GM12878 (cell line): Measurements from ENCODE around the gene OR2Y1. TPM values are rescaled to one million over a fixed set of nuclear protein-coding genes. Genes with fewer than 3 reads are reported as not detected.

Experiments
- ATAC-seq: fragments of 200-7000 bp; cut with Tn5 transposase; 3 replicates; pipeline ENCODE4 v1.9.1; 2020; ENCODE audit warnings: mild to moderate bottlenecking, moderate library complexity
- BruUV-seq: library from RNA; stranded (reverse); fragments of 400-500 nt; replicated peaks from 2 replicates; lab custom pipeline; 2021; lab: Mats Ljungman, UMichigan
- CTCF ChIA-PET: fragments of 300-600 bp; sonication (Branson Sonifier 250); formaldehyde crosslinking; extraction: SDS; loops from one replicate; lab custom pipeline; 2021; ENCODE audit warnings: inconsistent platforms; lab: Yijun Ruan, JAX
- POLR2A ChIA-PET: fragments of 350-600 bp; formaldehyde crosslinking; extraction: SDS; loops from one replicate; lab custom pipeline; 2021; ENCODE audit warnings: inconsistent platforms; lab: Charles Lee
- RAD21 ChIA-PET: fragments of 300-600 bp; sonication (Branson Sonifier 250); formaldehyde crosslinking; loops from one replicate; lab custom pipeline; 2023; ENCODE audit warnings: antibody characterized with exemption; ENCODE audit not compliant: unreplicated experiment; lab: Charles Lee
- SMC1A ChIA-PET: fragments of 300-600 bp; sonication (Branson Sonifier 250); formaldehyde crosslinking; loops from one replicate; lab custom pipeline; 2023; ENCODE audit not compliant: unreplicated experiment, uncharacterized antibody; lab: Charles Lee
- DNase-seq: peaks from one replicate; pipeline ENCODE4 v3.0.0-alpha.2; 2011; ENCODE audit warnings: low read depth, low spot score
- FAIRE-seq: peaks from 3 replicates; lab custom pipeline; 2011; peaks lifted over from hg19 to GRCh38; lab: Jason Lieb, UNC
- H2AFZ ChIP-seq: 2 replicates; pipeline ENCODE4 v1.6.0; 2011; ENCODE audit warnings: low read depth, low read length, control low read depth; ENCODE audit not compliant: control insufficient read depth
- H3K27ac ChIP-seq: 2 replicates; pipeline ENCODE4 v1.5.1; 2011; ENCODE audit warnings: control low read depth; ENCODE audit not compliant: control insufficient read depth, insufficient read depth
- H3K27me3 ChIP-seq, 2 experiments: replicated peaks in 1 of 2; 2 replicates each; pipeline versions ENCODE4 v1.6.0 to v1.6.1; 2011; ENCODE audit warnings: low read length in 1 of 2; ENCODE audit not compliant: control insufficient read depth in 2 of 2, insufficient read depth in 2 of 2
- H3K36me3 ChIP-seq, 2 experiments: 2 replicates each; pipeline ENCODE4 v1.5.1; 2011; ENCODE audit warnings: low read length in 1 of 2; ENCODE audit not compliant: control insufficient read depth in 2 of 2, insufficient read depth in 2 of 2
- H3K4me1 ChIP-seq: 2 replicates; pipeline ENCODE4 v1.6.1; 2011; ENCODE audit warnings: mild to moderate bottlenecking, low read length, moderate library complexity, mixed read lengths; ENCODE audit not compliant: control insufficient read depth, insufficient read depth
- H3K4me2 ChIP-seq: 2 replicates; pipeline ENCODE4 v1.6.0; 2011; ENCODE audit warnings: control low read depth; ENCODE audit not compliant: control insufficient read depth, insufficient read depth
- H3K4me3 ChIP-seq: fragments of 200-600 bp; sonication (generic); 2 replicates; pipeline ENCODE4 v1.5.1; 2016
- H3K79me2 ChIP-seq: 2 replicates; pipeline ENCODE4 v1.6.0; 2011; ENCODE audit warnings: low read length; ENCODE audit not compliant: control insufficient read depth, insufficient read depth
- H3K9ac ChIP-seq: 2 replicates; pipeline ENCODE4 v1.8.0; 2011; ENCODE audit warnings: low read length, control low read depth, mixed read lengths; ENCODE audit not compliant: control insufficient read depth, insufficient read depth
- H3K9me3 ChIP-seq: replicated peaks from 3 replicates; pipeline ENCODE4 v1.5.1; 2011; ENCODE audit warnings: mild to moderate bottlenecking, low read length; ENCODE audit not compliant: control insufficient read depth, insufficient read depth
- H4K20me1 ChIP-seq: 2 replicates; pipeline ENCODE4 v1.6.0; 2011; ENCODE audit not compliant: control insufficient read depth, insufficient read depth
- BHLHE40 ChIP-seq, 2 experiments: fragments of 450-650 bp in 1 of 2; IDR thresholded peaks; 2 replicates each; pipeline ENCODE4 v1.6.1; 2011 to 2017; ENCODE audit warnings: low read depth in 2 of 2, borderline replicate concordance in 1 of 2, improper control_type of control experiment in 1 of 2, low read length in 1 of 2, mild to moderate bottlenecking in 1 of 2
- CEBPB ChIP-seq, 2 experiments: fragments of 150-350 bp in 1 of 2; IDR thresholded peaks; 2 replicates each; pipeline ENCODE4 v1.6.1; 2012 to 2014; ENCODE audit warnings: low read depth in 2 of 2, low read length in 2 of 2, borderline replicate concordance in 1 of 2, inconsistent platforms in 1 of 2
- CHD1 ChIP-seq: IDR thresholded peaks from 2 replicates; pipeline ENCODE4 v1.6.1; 2012; ENCODE audit warnings: low read depth, low read length, improper control_type of control experiment
- CREM ChIP-seq: IDR thresholded peaks from 2 replicates; pipeline ENCODE4 v1.6.1; 2014; ENCODE audit warnings: antibody characterized with exemption, low read depth
- FOS ChIP-seq: IDR thresholded peaks from 3 replicates; pipeline ENCODE4 v1.6.1; 2011; ENCODE audit warnings: borderline replicate concordance; ENCODE audit not compliant: insufficient read length; ENCODE audit errors: extremely low read depth
- GABPA ChIP-seq: IDR thresholded peaks from 2 replicates; pipeline ENCODE4 v1.6.1; 2014; ENCODE audit warnings: antibody characterized with exemption, low read depth, mild to moderate bottlenecking, inconsistent platforms
- HDAC2 ChIP-seq: fragments of 200-600 bp; sonication (generic); IDR thresholded peaks from 2 replicates; pipeline ENCODE4 v1.6.1; 2017
- MTA3 ChIP-seq: IDR thresholded peaks from 2 replicates; pipeline ENCODE4 v1.6.1; 2012; ENCODE audit warnings: low read length, inconsistent platforms, borderline replicate concordance
- MXI1 ChIP-seq: fragments of 150-350 bp; IDR thresholded peaks from 2 replicates; pipeline ENCODE4 v1.6.1; 2011; ENCODE audit warnings: low read depth, mild to moderate bottlenecking, inconsistent platforms, low read length, improper control_type of control experiment
- POLR2A ChIP-seq: IDR thresholded peaks from 2 replicates; pipeline ENCODE4 v1.6.1; 2011; ENCODE audit warnings: low read depth, mild to moderate bottlenecking, low read length
- REST ChIP-seq: IDR thresholded peaks from 2 replicates; pipeline ENCODE4 v1.6.1; 2012; ENCODE audit warnings: mild to moderate bottlenecking, low read depth, low read length
- SUPT20H ChIP-seq: IDR thresholded peaks from 2 replicates; pipeline ENCODE4 v1.6.1; 2011; ENCODE audit warnings: low read depth, mild to moderate bottlenecking, low read length, moderate library complexity, borderline replicate concordance; ENCODE audit not compliant: control insufficient read depth
- ZBED1 ChIP-seq: IDR thresholded peaks from 2 replicates; pipeline ENCODE4 v1.6.1; 2016; ENCODE audit warnings: borderline replicate concordance
- WGBS: methylation state at CpG from one replicate; pipeline ENCODE4 v1.1.6; 2016; ENCODE audit warnings: low lambda C conversion rate; ENCODE audit not compliant: insufficient replicate concordance, insufficient coverage; ENCODE audit errors: missing lambda C conversion rate; 5-methylcytosine and 5-hydroxymethylcytosine counted together
- in situ Hi-C: fragments of 300-500 bp; cut with MboI; formaldehyde crosslinking; loops from 9 replicates; pipeline ENCODE4 v1.14.3; 2018; ENCODE audit warnings: mixed read lengths
- intact Hi-C: fragments of 100-400 bp; cut with micrococcal nuclease; formaldehyde crosslinking; loops from one replicate; pipeline ENCODE4 v1.14.2; 2022; ENCODE audit not compliant: unreplicated experiment
- polyA plus RNA-seq, 11 experiments: library from polyadenylated mRNA; depleted of rRNA in 4 of 11; unstranded in 6 of 11; stranded (reverse) in 5 of 11; fragments of >200 nt; fragmentation: Nextera tagmentation in 4 of 11; fragmentation: Illumina TruSeq in 1 of 11; extraction: Ambion mirVana in 4 of 11; extraction: Trizol in 1 of 11; gene quantifications; 1 replicate in 1 of 11; 2 replicates in 10 of 11; pipeline versions ENCODE4 v1.2.1 to v1.2.3, GENCODE V29; 2011 to 2016; ENCODE audit warnings: inconsistent platforms in 2 of 11, missing spikeins in 2 of 11, low read depth in 1 of 11
- total RNA-seq, 4 experiments: library from RNA; depleted of rRNA in 3 of 4; stranded (reverse); fragments of >200 nt in 3 of 4; fragmentation: Illumina TruSeq in 1 of 4; extraction: Trizol in 1 of 4; gene quantifications; 2 replicates each; pipeline versions ENCODE4 v1.2.1 to v1.2.3, GENCODE V29; 2013 to 2021

OR2Y1 gene
- total and polyA plus RNA-seq, 10 of the 15 experiments (the other 5 are each of a cell fraction or from before 2014, with no cell fraction given): not detected

- Histone ChIP-seq H3K27me3 (no peaks in the 10 kb centered on the region), H3K79me2 (no peaks in the 10 kb centered on the region), H3K4me1 (no peaks in the 10 kb centered on the region), H3K4me2 (no peak overlapping the region)
- RAD21 ChIA-PET: no interaction called here
- no peak for FAIRE-seq
- SMC1A ChIA-PET: no interaction called here
- TF ChIP-seq GABPA: no peak
- no peak for TF ChIP-seq HDAC2
- no peak for TF ChIP-seq CEBPB (IDR thresholded peaks at IDR 0.05; ENCODE audit: borderline replicate concordance in 1 of 2, low read depth in 2 of 2, low read length in 2 of 2)
- no peak for TF ChIP-seq ZBED1
- TF ChIP-seq BHLHE40 (IDR thresholded peaks at IDR 0.05; ENCODE audit: borderline replicate concordance in 1 of 2, low read depth in 2 of 2, low read length in 1 of 2): no peak
- no peak for TF ChIP-seq FOS
- TF ChIP-seq SUPT20H: no peak
- no peak for TF ChIP-seq MXI1
- TF ChIP-seq MTA3: no peak
- no peak for TF ChIP-seq POLR2A
- no peak for TF ChIP-seq REST
- no peak for TF ChIP-seq CHD1
- no peak for TF ChIP-seq CREM
- TF ChIP-seq, all 136 proteins: peak for 0
- in situ Hi-C loops: no loop called here
- POLR2A ChIA-PET: no interaction called here
- intact Hi-C loops: no loop called here
- no peak overlapping the region for H3K9ac ChIP-seq
- H4K20me1 ChIP-seq: no peaks in the 10 kb centered on the region
- CTCF ChIA-PET: no interaction called here
- H2AFZ ChIP-seq: no peak overlapping the region
- BruUV-seq: no TSS peak
- no peaks in the 10 kb centered on the region for H3K36me3 ChIP-seq
- WGBS: 95% methylated on average over 1 of the region's 1 CpG
- H3K9me3 ChIP-seq: no peaks in the 10 kb centered on the region; the same call in 2 of the 3 replicates
- no peak overlapping the region for H3K27ac ChIP-seq
- H3K4me3 ChIP-seq: no peak overlapping the region
- ATAC-seq (no peak), DNase-seq (no peak)
Measured at GRCh38 chr5:180776376-180776775, 36.5 kb upstream of the OR2Y1 start.
